Measurements from ENCODE around the gene TRAPPC2.

DNA sequence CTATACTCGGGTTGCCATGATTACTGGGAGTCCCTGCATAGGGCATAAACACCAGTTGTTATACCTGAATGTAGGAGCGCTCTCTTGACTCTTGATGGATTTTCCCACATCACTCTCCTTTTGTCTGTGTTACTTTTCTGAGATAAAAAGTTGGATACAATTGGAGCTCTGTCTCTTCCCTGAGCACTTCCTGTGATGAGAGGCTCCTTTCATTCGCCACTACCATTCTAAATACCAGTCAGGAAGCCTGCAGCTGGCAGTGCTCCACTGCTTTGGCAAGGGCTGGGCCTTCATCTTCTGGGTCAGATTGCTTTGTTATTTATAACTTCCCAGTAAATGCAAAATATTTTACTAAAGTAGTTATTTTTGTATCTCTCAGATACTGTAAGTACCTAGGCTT is 67.6 kb downstream of the TRAPPC2 start:
- TF ChIP-seq EZH2phosphoT487 (IDR thresholded peaks at IDR 0.05; ENCODE audit: low read length) (no peak), CTCF (IDR thresholded peaks at IDR 0.05; ENCODE audit: low read length) (no peak)
